ENCODE results near the gene TAF1C.

GRCh38 chr16:84228256-84228838 is 41.5 kb upstream of the TAF1C start:
- TF ChIP-seq, protein P1, sequence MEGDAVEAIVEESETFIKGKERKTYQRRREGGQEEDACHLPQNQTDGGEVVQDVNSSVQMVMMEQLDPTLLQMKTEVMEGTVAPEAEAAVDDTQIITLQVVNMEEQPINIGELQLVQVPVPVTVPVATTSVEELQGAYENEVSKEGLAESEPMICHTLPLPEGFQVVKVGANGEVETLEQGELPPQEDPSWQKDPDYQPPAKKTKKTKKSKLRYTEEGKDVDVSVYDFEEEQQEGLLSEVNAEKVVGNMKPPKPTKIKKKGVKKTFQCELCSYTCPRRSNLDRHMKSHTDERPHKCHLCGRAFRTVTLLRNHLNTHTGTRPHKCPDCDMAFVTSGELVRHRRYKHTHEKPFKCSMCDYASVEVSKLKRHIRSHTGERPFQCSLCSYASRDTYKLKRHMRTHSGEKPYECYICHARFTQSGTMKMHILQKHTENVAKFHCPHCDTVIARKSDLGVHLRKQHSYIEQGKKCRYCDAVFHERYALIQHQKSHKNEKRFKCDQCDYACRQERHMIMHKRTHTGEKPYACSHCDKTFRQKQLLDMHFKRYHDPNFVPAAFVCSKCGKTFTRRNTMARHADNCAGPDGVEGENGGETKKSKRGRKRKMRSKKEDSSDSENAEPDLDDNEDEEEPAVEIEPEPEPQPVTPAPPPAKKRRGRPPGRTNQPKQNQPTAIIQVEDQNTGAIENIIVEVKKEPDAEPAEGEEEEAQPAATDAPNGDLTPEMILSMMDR (IDR thresholded peaks at IDR 0.05; ENCODE audit: extremely low read depth in 1 of 2, insufficient read depth in 1 of 2, low read depth in 1 of 2, low read length in 2 of 2), result no peak
- no peak for TF ChIP-seq EZH2 (IDR thresholded peaks at IDR 0.05; ENCODE audit: borderline replicate concordance, low read depth, low read length, severe bottlenecking)
- TF ChIP-seq, protein P2, sequence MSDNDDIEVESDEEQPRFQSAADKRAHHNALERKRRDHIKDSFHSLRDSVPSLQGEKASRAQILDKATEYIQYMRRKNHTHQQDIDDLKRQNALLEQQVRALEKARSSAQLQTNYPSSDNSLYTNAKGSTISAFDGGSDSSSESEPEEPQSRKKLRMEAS (IDR thresholded peaks at IDR 0.05; ENCODE audit: insufficient read depth, insufficient read length), result no peak
- no peak for TF ChIP-seq POLR2A (IDR thresholded peaks at IDR 0.05; ENCODE audit: low read depth, low read length)

Measured in endothelial cell of umbilical vein (primary cell).